ENCODE measurements around the gene CACNA2D3.
"Not testable (repeated sequence)": the region's sequence is repeated elsewhere in the genome, so short reads cannot be mapped to it uniquely, and the experiment has no call there.

The CACNA2D3 gene

GRCh38 chr3:54951405-54951804 lies 829.1 kb downstream of the CACNA2D3 start:
- DNase-seq = peak in 41 of 51 donors; percentile 3 to 74 (median 48)

GRCh38 chr3:54954022-54954421 lies 831.7 kb downstream of the CACNA2D3 start:
- no peak for DNase-seq

- DNase-seq = no peak
Measured at GRCh38 chr3:54954521-54954920, 832.2 kb downstream of the CACNA2D3 start.

GRCh38 chr3:54955496-54955895 lies 833.1 kb downstream of the CACNA2D3 start:
- no peak for DNase-seq

- no peak for DNase-seq
Measured at GRCh38 chr3:54955941-54956340, 833.6 kb downstream of the CACNA2D3 start.

GRCh38 chr3:54957711-54958110 lies 835.4 kb downstream of the CACNA2D3 start:
- DNase-seq = no peak

- DNase-seq = no peak
Measured at GRCh38 chr3:54960082-54960481, 837.7 kb downstream of the CACNA2D3 start.

- DNase-seq = no peak
Measured at GRCh38 chr3:54960701-54961100, 838.3 kb downstream of the CACNA2D3 start.

GRCh38 chr3:54962200-54962599 lies 839.8 kb downstream of the CACNA2D3 start:
- DNase-seq = no peak

GRCh38 chr3:54963641-54964040 lies 841.3 kb downstream of the CACNA2D3 start:
- DNase-seq = no peak

- no peak for DNase-seq
Measured at GRCh38 chr3:54964081-54964480, 841.7 kb downstream of the CACNA2D3 start.

GRCh38 chr3:54965746-54966145 lies 843.4 kb downstream of the CACNA2D3 start:
- no peak for DNase-seq

- DNase-seq = no peak
Measured at GRCh38 chr3:54966979-54967378, 844.6 kb downstream of the CACNA2D3 start.

GRCh38 chr3:54967731-54968161 lies 845.4 kb downstream of the CACNA2D3 start:
- DNase-seq = no peak

GRCh38 chr3:54968546-54969172 lies 846.3 kb downstream of the CACNA2D3 start:
- DNase-seq = no peak

- DNase-seq = no peak
Measured at GRCh38 chr3:54969652-54970051, 847.3 kb downstream of the CACNA2D3 start.

GRCh38 chr3:54970895-54971294 lies 848.5 kb downstream of the CACNA2D3 start:
- no peak for DNase-seq

GRCh38 chr3:54977439-54977838 lies 855.1 kb downstream of the CACNA2D3 start:
- no peak for DNase-seq

GRCh38 chr3:54977946-54978345 lies 855.6 kb downstream of the CACNA2D3 start:
- DNase-seq = not testable (repeated sequence)

- no peak for DNase-seq
Measured at GRCh38 chr3:54982807-54983206, 860.5 kb downstream of the CACNA2D3 start.

GRCh38 chr3:54983266-54984099 lies 861.1 kb downstream of the CACNA2D3 start:
- no peak for DNase-seq

- no peak for DNase-seq
Measured at GRCh38 chr3:54985856-54986255, 863.5 kb downstream of the CACNA2D3 start.

- no peak for DNase-seq
Measured at GRCh38 chr3:54986294-54986693, 863.9 kb downstream of the CACNA2D3 start.
